Mucosa of descending colon (tissue), 3 donors: ENCODE data around the gene FADS1. TPM values are rescaled to one million over a fixed set of nuclear protein-coding genes. Genes with fewer than 3 reads are reported as not detected.

Experiments
- ATAC-seq: fragments of 200-7000 bp; cut with Tn5 transposase; one replicate; pipeline ENCODE4 v1.9.1; 2020; ENCODE audit warnings: mild to moderate bottlenecking, moderate library complexity
- DNase-seq, 3 donors: peaks; one replicate each; pipeline ENCODE4 v3.0.0-alpha.2; 2020
- H3K36me3 ChIP-seq: fragments of 200-600 bp; one replicate; pipeline ENCODE4 v1.8.0; 2021; ENCODE audit warnings: low read depth, mild to moderate bottlenecking
- H3K4me1 ChIP-seq: fragments of 200-600 bp; one replicate; pipeline ENCODE4 v1.8.0; 2021; ENCODE audit warnings: low read depth, mild to moderate bottlenecking
- H3K4me3 ChIP-seq: fragments of 200-600 bp; one replicate; pipeline ENCODE4 v1.8.0; 2021; ENCODE audit warnings: mild to moderate bottlenecking
- H3K9me3 ChIP-seq: fragments of 200-600 bp; one replicate; pipeline ENCODE4 v1.8.0; 2021; ENCODE audit warnings: mild to moderate bottlenecking
- CTCF ChIP-seq: fragments of 200-600 bp; IDR thresholded peaks from one replicate; pipeline ENCODE4 v1.8.0; 2022; ENCODE audit warnings: antibody characterized with exemption, mild to moderate bottlenecking
- intact Hi-C, 2 donors: fragments of 100-400 bp; cut with DNase I in 1 of 2; cut with micrococcal nuclease in 1 of 2; formaldehyde crosslinking; loops; one replicate each; pipeline versions ENCODE4 v1.11.0 to v1.11.1; 2022; cut with DNase I, micrococcal nuclease
- total RNA-seq, 3 donors: library from RNA; stranded (reverse); fragmentation: NEBNext Ultra II Directional in 2 of 3; extraction: Animal tissue kit (Norgen Biotek cat#: 25700) in 2 of 3; gene quantifications; one replicate each; pipeline versions ENCODE4 v1.2.1 to v1.2.4, GENCODE V29; 2021 to 2023
- donor health status: DM: no; HTN: no; CAD: no; lungs with moderate emphysema.
- donor health status: DM: no; HTN: no; CAD: no.
- donor health status: DM: no; HTN: yes; CAD: no.

Gene FADS1
- total RNA-seq, 3 donors from 2014 or later = 2.8 to 17.3 (median 7.3) TPM

- Histone ChIP-seq H3K4me3 (no peak overlapping the region), H3K36me3 (no peaks in the 10 kb centered on the region), H3K4me1 (peaks cover 17% of the 10 kb centered on the region), H3K9me3 (no peaks in the 10 kb centered on the region)
- no peak for TF ChIP-seq CTCF
- intact Hi-C loops = no loop called here
- no peak for DNase-seq
- no peak for ATAC-seq
Measured at GRCh38 chr11:61760946-61761345, 55.9 kb downstream of the FADS1 start.

DNA sequence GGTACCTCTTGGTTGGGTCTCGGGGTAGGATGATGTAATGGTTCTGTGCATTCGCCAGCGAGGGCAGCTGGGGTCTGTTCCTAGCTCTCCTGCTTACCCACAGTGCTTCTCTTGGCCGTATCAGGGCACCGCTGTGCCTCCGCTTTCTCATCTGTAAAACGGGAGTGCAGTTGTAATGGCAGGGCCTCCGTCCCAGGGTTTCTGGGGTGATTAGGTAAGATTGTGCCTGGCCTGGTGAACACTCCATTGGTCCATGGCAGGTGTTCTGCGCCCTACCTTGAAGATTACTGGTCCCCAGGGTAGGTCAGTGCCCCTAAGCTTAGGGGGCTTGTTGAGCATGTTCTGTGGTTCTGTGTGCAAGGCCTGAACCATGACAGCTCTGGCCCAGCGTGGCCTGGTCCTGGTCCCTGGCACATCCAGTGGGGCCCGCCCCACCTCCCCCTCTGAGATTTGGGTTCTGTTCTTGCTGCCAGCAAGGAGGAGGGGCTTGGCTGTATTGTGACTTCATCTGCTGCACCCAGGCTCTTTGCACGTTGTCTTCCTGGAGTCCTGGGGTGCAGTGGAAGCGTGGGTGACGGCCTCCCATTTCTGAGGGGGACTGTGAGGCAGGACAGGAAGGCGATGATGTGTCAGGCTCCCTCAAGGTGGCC, 59.5 kb downstream of the FADS1 start:
- Histone ChIP-seq H3K36me3 (no peaks in the 10 kb centered on the region), H3K4me3 (no peak overlapping the region), H3K9me3 (no peaks in the 10 kb centered on the region), H3K4me1 (peaks cover 23% of the 10 kb centered on the region)
- DNase-seq = no peak
- no peak for ATAC-seq
- intact Hi-C loops = no loop called here
- TF ChIP-seq CTCF = no peak

DNA sequence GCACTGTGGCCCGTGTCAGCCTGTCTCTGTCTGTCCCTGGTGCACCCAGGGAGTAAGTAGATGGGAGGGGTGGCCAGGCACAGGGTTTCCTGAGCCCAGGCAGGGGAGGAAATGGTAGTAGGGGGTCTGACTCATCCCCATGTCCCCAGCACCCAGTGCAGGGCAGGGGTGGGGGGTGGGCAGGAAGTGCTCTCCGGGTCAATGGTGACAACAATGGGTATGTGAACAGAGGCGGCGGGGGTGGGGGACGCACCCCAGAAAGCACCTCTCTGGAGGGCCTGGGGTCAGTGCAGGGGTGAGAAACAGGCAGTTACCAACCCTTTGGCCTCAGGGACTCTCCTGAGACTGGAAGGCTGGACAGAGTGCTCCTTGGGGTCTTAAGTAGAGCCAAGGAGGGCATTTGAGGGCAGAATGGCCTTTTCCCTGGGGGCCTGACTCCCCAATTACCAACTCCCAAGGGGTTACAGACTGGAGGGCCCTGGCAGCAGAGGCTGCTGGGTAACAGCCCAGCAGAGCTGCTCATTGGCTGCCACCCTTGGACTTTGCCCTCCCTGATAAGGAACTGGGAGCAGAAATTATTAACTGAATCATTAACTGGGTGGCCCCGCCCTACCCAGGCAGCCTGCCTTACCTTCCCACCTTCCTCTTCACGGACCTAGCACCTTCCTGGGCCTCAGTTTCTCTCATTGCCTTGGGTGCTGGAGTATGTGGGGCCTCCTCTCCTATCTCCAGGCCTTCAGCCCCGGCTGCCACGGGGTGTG, 60.2 kb downstream of the FADS1 start:
- Histone ChIP-seq H3K36me3 (no peaks in the 10 kb centered on the region), H3K4me3 (no peak overlapping the region), H3K9me3 (no peaks in the 10 kb centered on the region), H3K4me1 (peaks cover 27% of the 10 kb centered on the region)
- intact Hi-C loops = no loop called here
- TF ChIP-seq CTCF = no peak
- ATAC-seq (peak; percentile 88), DNase-seq (peak; percentile 79 to 88 (median 81))

GRCh38 chr11:61756147-61756451, 60.7 kb downstream of the FADS1 start:
- ATAC-seq (no peak), DNase-seq (no peak)
- Histone ChIP-seq H3K4me1 (peaks cover 27% of the 10 kb centered on the region), H3K36me3 (no peaks in the 10 kb centered on the region), H3K9me3 (no peaks in the 10 kb centered on the region), H3K4me3 (no peak overlapping the region)
- TF ChIP-seq CTCF = no peak
- intact Hi-C loops = no loop called here

DNA sequence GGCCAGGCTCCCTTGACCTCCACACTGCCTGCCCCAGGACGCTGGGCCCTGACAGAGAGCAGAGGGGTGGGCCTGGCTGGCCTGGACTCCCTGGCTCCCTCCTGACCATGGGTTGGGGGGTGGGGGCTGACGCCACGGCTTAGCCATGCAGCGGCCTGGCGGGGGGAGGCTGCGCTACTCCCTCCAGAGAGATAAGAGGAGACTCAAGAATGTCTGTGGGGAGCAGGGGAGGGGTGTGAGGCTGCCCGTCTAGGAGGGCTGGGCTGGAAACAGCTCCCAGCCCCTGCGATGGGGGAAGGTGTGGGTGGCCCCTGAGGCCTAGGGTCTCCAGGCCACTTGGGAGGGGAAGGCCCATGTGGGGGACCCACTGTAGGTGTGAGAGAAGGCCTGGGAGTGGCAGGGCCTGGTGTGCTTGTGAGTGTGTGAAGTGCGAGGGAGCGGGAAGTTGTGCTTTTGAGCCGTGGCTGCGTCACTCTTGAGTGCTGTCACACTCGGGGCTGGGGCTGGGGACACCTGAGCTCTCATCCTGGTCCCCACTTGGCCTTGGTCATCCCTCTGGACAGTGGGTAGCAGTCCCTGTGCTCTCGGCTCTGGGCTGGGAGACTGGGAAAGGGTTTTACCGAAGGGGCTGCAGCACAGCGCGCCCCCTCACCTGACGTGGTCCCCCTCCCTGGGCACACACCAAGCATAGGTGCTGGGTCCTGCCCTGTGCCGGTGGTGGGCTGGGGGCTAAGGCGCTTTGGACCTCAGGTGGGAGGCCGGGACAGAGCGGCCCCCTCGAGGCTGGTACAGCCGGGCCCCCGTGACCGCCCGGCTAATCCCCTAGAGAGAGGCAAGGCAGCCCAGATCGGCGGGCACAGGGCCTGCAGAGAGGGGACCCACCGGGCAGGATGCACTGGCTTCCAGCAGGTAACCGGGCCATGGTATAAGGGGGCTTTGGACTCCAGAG, 62.0 kb downstream of the FADS1 start:
- intact Hi-C loops = no loop called here

More for the DNA sequence above, 62.0 kb downstream of the FADS1 start:
- H3K4me3 ChIP-seq = no peak overlapping the region
- DNase-seq (no peak), ATAC-seq (no peak)
- TF ChIP-seq CTCF = no peak
- H3K36me3 ChIP-seq = no peaks in the 10 kb centered on the region
- H3K9me3 ChIP-seq = no peaks in the 10 kb centered on the region
- H3K4me1 ChIP-seq = peaks cover 27% of the 10 kb centered on the region
